ENCODE measurements around the gene LPCAT1.

- no peak for TF ChIP-seq EZH2phosphoT487 (IDR thresholded peaks at IDR 0.05; ENCODE audit: insufficient read depth, low read depth)
- no peak for TF ChIP-seq EZH2 (IDR thresholded peaks at IDR 0.05; ENCODE audit: insufficient read depth, poor library complexity, severe bottlenecking)
Measured at GRCh38 chr5:1540831-1541701, 17.3 kb upstream of the LPCAT1 start.
